ENCODE measurements around the gene RHEX.

The RHEX gene

DNA sequence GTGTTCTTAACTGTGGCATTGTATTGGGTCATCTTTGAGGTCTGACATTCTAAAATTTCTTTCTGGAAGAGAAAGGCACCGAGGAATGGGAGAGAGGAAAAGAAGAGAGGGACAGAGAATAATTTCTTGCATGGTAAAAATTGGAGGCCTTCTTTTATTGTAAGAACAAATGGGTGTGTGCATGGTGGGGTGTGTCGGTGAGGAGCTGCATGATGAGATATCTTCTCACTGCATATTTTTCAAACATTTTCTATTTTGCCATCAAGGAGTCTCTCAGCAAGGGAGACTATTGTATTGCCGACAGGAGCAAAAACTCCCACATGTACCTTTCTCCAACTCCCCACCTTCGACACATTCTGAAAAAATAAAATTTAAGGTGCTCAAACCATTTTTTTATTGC is 22.8 kb upstream of the RHEX start:
- H3K4me3 ChIP-seq (ENCODE audit: control insufficient read depth, low read depth, low read length) = no peak overlapping the region

DNA sequence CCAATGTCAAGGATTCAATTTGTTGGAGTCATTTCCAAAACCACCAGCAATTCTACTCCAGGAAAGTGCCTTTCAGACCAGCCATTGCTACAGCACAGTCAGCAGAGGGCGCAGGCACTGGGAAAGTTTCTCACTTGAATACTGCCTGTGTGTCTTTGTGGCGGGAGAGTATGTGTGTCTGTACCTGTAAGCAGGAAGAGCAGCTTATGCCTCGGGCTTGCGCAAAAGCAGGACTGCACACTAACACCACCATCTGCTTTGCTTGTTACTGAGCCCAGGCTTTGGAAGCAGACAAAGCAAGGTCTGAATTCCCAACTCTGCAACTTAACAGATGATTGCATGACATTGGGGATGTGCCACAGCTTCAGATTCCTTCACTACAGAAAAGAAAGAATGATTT is 22.3 kb upstream of the RHEX start:
- peak; percentile 29 for DNase-seq (ENCODE audit: low read depth)
- no peak overlapping the region for H3K4me3 ChIP-seq (ENCODE audit: control insufficient read depth, low read depth, low read length)
- TF ChIP-seq, protein P1, sequence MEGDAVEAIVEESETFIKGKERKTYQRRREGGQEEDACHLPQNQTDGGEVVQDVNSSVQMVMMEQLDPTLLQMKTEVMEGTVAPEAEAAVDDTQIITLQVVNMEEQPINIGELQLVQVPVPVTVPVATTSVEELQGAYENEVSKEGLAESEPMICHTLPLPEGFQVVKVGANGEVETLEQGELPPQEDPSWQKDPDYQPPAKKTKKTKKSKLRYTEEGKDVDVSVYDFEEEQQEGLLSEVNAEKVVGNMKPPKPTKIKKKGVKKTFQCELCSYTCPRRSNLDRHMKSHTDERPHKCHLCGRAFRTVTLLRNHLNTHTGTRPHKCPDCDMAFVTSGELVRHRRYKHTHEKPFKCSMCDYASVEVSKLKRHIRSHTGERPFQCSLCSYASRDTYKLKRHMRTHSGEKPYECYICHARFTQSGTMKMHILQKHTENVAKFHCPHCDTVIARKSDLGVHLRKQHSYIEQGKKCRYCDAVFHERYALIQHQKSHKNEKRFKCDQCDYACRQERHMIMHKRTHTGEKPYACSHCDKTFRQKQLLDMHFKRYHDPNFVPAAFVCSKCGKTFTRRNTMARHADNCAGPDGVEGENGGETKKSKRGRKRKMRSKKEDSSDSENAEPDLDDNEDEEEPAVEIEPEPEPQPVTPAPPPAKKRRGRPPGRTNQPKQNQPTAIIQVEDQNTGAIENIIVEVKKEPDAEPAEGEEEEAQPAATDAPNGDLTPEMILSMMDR (IDR thresholded peaks at IDR 0.05; ENCODE audit: control insufficient read depth, insufficient read depth, low read depth, low read length, missing control alignments) = peak; percentile 92

More for the DNA sequence above, 22.8 kb upstream of the RHEX start:
- no peak for DNase-seq (ENCODE audit: low read depth)
- TF ChIP-seq, protein P1 (IDR thresholded peaks at IDR 0.05; ENCODE audit: control insufficient read depth, insufficient read depth, low read depth, low read length, missing control alignments) = no peak

DNA sequence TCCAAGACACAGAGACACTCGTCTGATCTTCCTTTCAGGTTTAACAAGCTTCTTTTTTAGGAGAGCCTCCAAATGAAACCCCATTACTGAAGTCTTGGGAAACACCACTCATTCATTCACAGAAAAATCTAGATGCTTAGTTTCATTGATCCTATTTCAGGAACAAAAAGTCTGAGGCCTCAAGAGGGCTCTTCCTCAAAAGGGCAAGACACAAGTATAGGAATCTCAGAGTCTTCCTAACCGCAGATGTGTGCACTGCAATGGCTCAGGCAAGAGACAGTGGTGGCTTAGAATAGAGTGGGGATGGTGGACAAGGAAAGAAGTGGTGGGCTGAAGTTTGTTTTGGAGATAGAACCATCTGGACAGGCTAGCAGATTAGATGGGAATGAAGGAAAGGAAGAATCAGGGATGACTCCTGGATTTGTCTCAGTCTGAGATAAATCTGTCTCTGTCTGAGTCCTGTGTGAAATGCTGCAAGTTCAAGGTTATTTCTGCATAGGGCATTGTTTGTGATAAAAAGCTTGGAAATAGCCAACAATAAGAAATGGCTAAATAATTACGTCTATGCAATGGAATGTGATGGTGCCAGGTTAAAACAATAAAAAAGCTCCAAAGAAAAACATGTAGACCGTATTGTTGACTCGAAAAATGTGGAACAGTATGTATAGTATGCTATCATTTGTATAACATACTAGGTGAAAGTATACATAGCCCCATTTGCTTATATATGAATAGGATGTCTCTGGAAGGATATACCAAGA is 20.4 kb upstream of the RHEX start:
- DNase-seq (ENCODE audit: low read depth) = no peak
- TF ChIP-seq, protein P1 (IDR thresholded peaks at IDR 0.05; ENCODE audit: control insufficient read depth, insufficient read depth, low read depth, low read length, missing control alignments) = no peak
- H3K4me3 ChIP-seq (ENCODE audit: control insufficient read depth, low read depth, low read length) = no peak overlapping the region

DNA sequence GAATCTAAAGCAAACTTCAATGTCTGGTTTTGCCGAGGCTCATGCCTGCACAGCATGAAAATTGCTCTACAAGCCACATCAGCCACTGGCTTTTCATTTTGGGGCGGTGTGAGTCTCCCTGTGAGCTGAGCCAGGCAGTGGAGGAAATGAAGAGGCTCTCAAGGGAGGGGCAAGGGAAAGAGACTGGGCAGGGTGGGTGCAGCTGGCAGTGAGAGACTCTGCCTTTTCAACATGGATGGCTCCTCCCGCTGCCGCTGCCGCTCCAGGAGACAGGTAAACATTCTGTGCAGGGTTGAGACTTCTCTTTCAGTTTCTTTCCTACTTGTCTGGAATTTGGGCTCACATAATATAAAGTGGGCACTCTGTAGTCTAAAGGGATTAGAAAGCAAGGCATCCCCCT is 17.9 kb upstream of the RHEX start:
- no peak for DNase-seq (ENCODE audit: low read depth)

DNA sequence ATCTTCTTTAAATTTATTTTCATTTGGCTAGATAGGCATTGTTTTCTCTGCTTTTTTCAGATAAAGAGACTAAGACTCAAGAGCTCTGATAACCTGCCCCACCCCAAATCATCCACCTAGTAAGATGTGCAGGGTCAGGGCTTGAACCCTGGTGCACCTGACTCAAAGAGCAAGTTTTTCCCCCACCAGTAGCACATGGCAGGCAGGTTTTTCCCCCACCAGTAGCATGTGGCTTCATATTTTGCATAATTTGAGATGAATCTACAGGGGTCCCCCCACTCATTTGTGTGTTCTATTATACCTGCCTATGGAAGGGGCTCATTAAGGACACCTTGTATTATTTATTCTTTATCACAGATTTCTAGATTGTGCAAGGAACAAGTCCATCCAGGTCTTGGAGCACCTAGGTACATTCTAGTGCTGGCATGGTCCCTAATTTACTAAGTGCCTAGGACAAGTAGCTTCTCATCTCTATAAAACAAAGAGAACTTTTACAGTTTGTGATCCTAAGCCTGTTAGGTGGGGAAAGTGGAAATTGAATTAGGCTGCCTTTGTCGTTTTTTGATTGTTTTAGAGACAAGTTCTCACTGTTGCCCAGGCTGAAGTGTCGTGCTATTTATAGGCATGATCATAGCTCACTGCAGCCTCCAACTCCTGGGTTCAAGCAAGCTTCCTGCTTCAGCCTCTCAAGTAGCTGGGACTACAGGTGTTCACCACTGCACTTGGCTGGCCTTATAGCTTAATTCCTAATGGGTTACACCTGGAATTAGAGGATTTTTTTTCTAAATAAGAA is 16.1 kb upstream of the RHEX start:
- no peak for DNase-seq (ENCODE audit: low read depth)
- TF ChIP-seq, protein P1 (IDR thresholded peaks at IDR 0.05; ENCODE audit: control insufficient read depth, insufficient read depth, low read depth, low read length, missing control alignments) = no peak
- H3K4me3 ChIP-seq (ENCODE audit: control insufficient read depth, low read depth, low read length) = no peak overlapping the region

More for the DNA sequence above, 17.9 kb upstream of the RHEX start:
- H3K4me3 ChIP-seq (ENCODE audit: control insufficient read depth, low read depth, low read length) = no peak overlapping the region
- TF ChIP-seq, protein P1 (IDR thresholded peaks at IDR 0.05; ENCODE audit: control insufficient read depth, insufficient read depth, low read depth, low read length, missing control alignments) = no peak

DNA sequence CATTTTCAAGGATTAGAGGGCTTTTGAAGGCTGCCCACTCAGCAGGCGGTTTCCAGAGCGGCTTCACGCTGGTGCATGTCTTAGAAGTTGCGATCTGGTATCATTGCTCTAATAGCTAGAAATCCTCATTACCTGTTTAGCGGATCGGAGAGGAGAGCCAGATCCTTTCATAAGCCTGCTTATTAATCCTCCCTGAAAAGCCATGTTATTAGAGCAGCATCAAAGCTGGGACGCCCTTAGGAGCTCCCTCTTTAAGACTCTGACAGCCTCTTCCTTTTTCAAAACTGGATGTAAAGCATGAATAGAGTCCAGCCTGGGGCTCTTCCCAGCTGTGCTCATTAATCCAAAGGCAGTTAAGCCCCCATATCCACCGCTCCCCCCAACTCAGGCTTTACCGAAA is 15.4 kb upstream of the RHEX start:
- TF ChIP-seq, protein P1 (IDR thresholded peaks at IDR 0.05; ENCODE audit: control insufficient read depth, insufficient read depth, low read depth, low read length, missing control alignments) = no peak
- no peak overlapping the region for H3K4me3 ChIP-seq (ENCODE audit: control insufficient read depth, low read depth, low read length)
- no peak for DNase-seq (ENCODE audit: low read depth)
